K562 (cell line): ENCODE data around the gene ATRNL1. TPM values are rescaled to one million over a fixed set of nuclear protein-coding genes. Genes with fewer than 3 reads are reported as not detected.
"Not testable (repeated sequence)": the region's sequence is repeated elsewhere in the genome, so short reads cannot be mapped to it uniquely, and the experiment has no call there.

Experiments
- ATAC-seq: fragments of 200-7000 bp; cut with Tn5 transposase; 3 replicates; pipeline ENCODE4 v1.9.1; 2020; ENCODE audit warnings: moderate library complexity
- BruUV-seq: library from RNA; stranded (reverse); fragments of 400-500 nt; replicated peaks from 2 replicates; lab custom pipeline; 2021; lab: Mats Ljungman, UMichigan
- CTCF ChIA-PET: fragments of 300-600 bp; formaldehyde crosslinking; extraction: SDS; loops from one replicate; lab custom pipeline; 2021; ENCODE audit warnings: low intra/inter-chr PET ratio; lab: Yijun Ruan, JAX
- POLR2A ChIA-PET: fragments of 300-600, 350-650 bp; sonication (Branson Sonifier 250); formaldehyde crosslinking; extraction: SDS; loops from one replicate; lab custom pipeline; 2021; ENCODE audit warnings: antibody characterized with exemption, inconsistent platforms; lab: Yijun Ruan, JAX
- DNase-seq, 4 experiments: peaks; one replicate each; pipeline versions ENCODE4 v3.0.0 to v3.0.0-alpha.2; 2011 to 2018; ENCODE audit warnings: low spot score in 3 of 4, mixed read lengths in 3 of 4; ENCODE audit errors: extremely low read depth in 1 of 4
- FAIRE-seq: peaks from 2 replicates; lab custom pipeline; 2011; peaks lifted over from hg19 to GRCh38; lab: Jason Lieb, UNC
- H2AFZ ChIP-seq: 2 replicates; pipeline ENCODE4 v1.6.0; 2011; ENCODE audit warnings: low read depth, low read length, control low read depth, inconsistent platforms
- H3K27ac ChIP-seq: fragments of 200-600 bp; 3 replicates; pipeline ENCODE4 v1.8.0; 2011; ENCODE audit warnings: low read depth, mild to moderate bottlenecking, control low read depth, inconsistent platforms, low read length, moderate library complexity, mixed read lengths; ENCODE audit errors: extremely low read depth
- H3K27me3 ChIP-seq, 2 experiments: fragments of 300-600 bp in 1 of 2; 2 replicates in 1 of 2; 3 replicates in 1 of 2; pipeline versions ENCODE4 v1.6.0 to v1.8.0; 2011; ENCODE audit warnings: inconsistent platforms in 2 of 2, low read length in 2 of 2, mild to moderate bottlenecking in 1 of 2, mixed read lengths in 1 of 2, moderate library complexity in 1 of 2; ENCODE audit not compliant: control insufficient read depth in 2 of 2, insufficient read depth in 2 of 2
- H3K36me3 ChIP-seq: fragments of 300-600 bp; 3 replicates; pipeline ENCODE4 v1.8.0; 2011; ENCODE audit warnings: mild to moderate bottlenecking, low read length, inconsistent platforms; ENCODE audit not compliant: control insufficient read depth, insufficient read depth
- H3K4me1 ChIP-seq, 2 experiments: fragments of 200-600 bp in 1 of 2; replicated peaks in 1 of 2; 2 replicates in 1 of 2; 3 replicates in 1 of 2; pipeline versions ENCODE4 v1.5.1 to v1.8.0; 2011; ENCODE audit warnings: inconsistent platforms in 2 of 2, low read length in 2 of 2, mild to moderate bottlenecking in 1 of 2, mixed read lengths in 1 of 2, moderate library complexity in 1 of 2; ENCODE audit not compliant: control insufficient read depth in 2 of 2, insufficient read depth in 2 of 2
- H3K4me2 ChIP-seq: 2 replicates; pipeline ENCODE4 v1.6.1; 2011; ENCODE audit warnings: low read length, control low read depth, inconsistent platforms, mixed read lengths; ENCODE audit not compliant: insufficient read depth
- H3K4me3 ChIP-seq: fragments of 200-600 bp; sonication (generic), shearing (Covaris generic); 2 replicates; pipeline ENCODE4 v1.5.1; 2016; ENCODE audit warnings: control low read depth, inconsistent platforms
- H3K79me2 ChIP-seq: fragments of 200-600 bp; 3 replicates; pipeline ENCODE4 v1.8.0; 2011; ENCODE audit warnings: low read length, inconsistent platforms; ENCODE audit not compliant: control insufficient read depth, insufficient read depth
- H3K9ac ChIP-seq, 2 experiments: 2 replicates each; pipeline versions ENCODE4 v1.6.0 to v1.6.1; 2011; ENCODE audit warnings: low read depth in 2 of 2, low read length in 2 of 2, control low read depth in 1 of 2, inconsistent platforms in 1 of 2, mild to moderate bottlenecking in 1 of 2, mixed read lengths in 1 of 2; ENCODE audit not compliant: insufficient read depth in 1 of 2
- H3K9me1 ChIP-seq: one replicate; pipeline ENCODE4 v1.6.0; 2011; ENCODE audit warnings: inconsistent platforms, mild to moderate bottlenecking, low read length, moderate library complexity; ENCODE audit not compliant: control insufficient read depth, insufficient read depth
- H3K9me3 ChIP-seq: replicated peaks from 2 replicates; pipeline ENCODE4 v1.5.1; 2011; ENCODE audit warnings: low read depth, low read length, inconsistent platforms; ENCODE audit not compliant: control insufficient read depth, insufficient read depth
- H4K20me1 ChIP-seq: replicated peaks from 2 replicates; pipeline ENCODE4 v1.6.1; 2011; ENCODE audit warnings: low read length, inconsistent platforms, mixed read lengths; ENCODE audit not compliant: control insufficient read depth, insufficient read depth
- CREB3 ChIP-seq: fragments of 450-650 bp; conservative IDR thresholded peaks from 2 replicates; pipeline ENCODE4 v1.6.1; 2016; ENCODE audit warnings: missing genetic modification characterization, low read depth, mild to moderate bottlenecking, missing compliant biosample characterization, moderate library complexity
- IRF9 ChIP-seq: fragments of 450-650 bp; IDR thresholded peaks from 2 replicates; pipeline ENCODE4 v1.6.1; 2016; ENCODE audit warnings: missing biosample characterization, missing genetic modification characterization
- PURB ChIP-seq: sonication (generic); formaldehyde crosslinking; IDR thresholded peaks from 2 replicates; pipeline ENCODE4 v1.9.0; 2021; ENCODE audit warnings: low read depth, mild to moderate bottlenecking, missing genetic modification reagents
- ZNF253 ChIP-seq: fragments of 250-450 bp; sonication (Bioruptor Pico); conservative IDR thresholded peaks from 2 replicates; pipeline ENCODE4 v1.6.1; 2021; ENCODE audit warnings: mild to moderate bottlenecking
- WGBS: fragments of 100-300 bp; shearing (Covaris generic); methylation state at CpG from one replicate; pipeline ENCODE4 v1.1.6; 2016; ENCODE audit warnings: low coverage, mixed read lengths; ENCODE audit not compliant: insufficient coverage; ENCODE audit errors: missing lambda C conversion rate; 5-methylcytosine and 5-hydroxymethylcytosine counted together
- in situ Hi-C: fragments of 300-500 bp; cut with MboI; formaldehyde crosslinking; loops from 4 replicates; pipeline ENCODE4 v1.15.0; 2018; ENCODE audit warnings: inconsistent platforms, mixed read lengths
- intact Hi-C: fragments of 100-400 bp; cut with micrococcal nuclease; formaldehyde crosslinking; loops from 2 replicates; pipeline ENCODE4 v1.14.2; 2022
- polyA plus RNA-seq, 8 experiments: library from polyadenylated mRNA; depleted of rRNA in 4 of 8; stranded (reverse) in 5 of 8; unstranded in 3 of 8; fragments of >200 nt; fragmentation: Nextera tagmentation in 2 of 8; fragmentation: Illumina TruSeq in 1 of 8; extraction: Ambion mirVana in 2 of 8; extraction: Trizol in 1 of 8; gene quantifications; 2 replicates each; pipeline versions ENCODE4 v1.2.1 to v1.2.3, GENCODE V29; 2011 to 2014; ENCODE audit warnings: inconsistent platforms in 1 of 8, missing spikeins in 1 of 8
- total RNA-seq, 7 experiments: library from RNA; depleted of rRNA in 6 of 7; stranded (reverse); fragments of >200 nt in 6 of 7; fragmentation: Illumina TruSeq in 2 of 7; extraction: Trizol in 2 of 7; gene quantifications; 2 replicates each; pipeline versions ENCODE4 v1.2.1 to v1.2.3, GENCODE V29; 2011 to 2021; ENCODE audit warnings: low replicate concordance in 1 of 7

The ATRNL1 gene
- total and polyA plus RNA-seq, 9 of the 15 experiments (the other 6 are each of a cell fraction or from before 2014, with no cell fraction given): 0.18 TPM; not detected in 8

- ChIA-PET POLR2A (no interaction called here), CTCF (no interaction called here)
- Histone ChIP-seq H2AFZ (no peak overlapping the region), H3K36me3 (no peaks in the 10 kb centered on the region), H3K9me3 (no peaks in the 10 kb centered on the region), H3K27me3 (no peaks in the 10 kb centered on the region), H3K79me2 (no peaks in the 10 kb centered on the region), H3K4me2 (no peak overlapping the region), H4K20me1 (no peaks in the 10 kb centered on the region), H3K4me3 (no peak overlapping the region), H3K9ac (no peak overlapping the region), H3K27ac (no peak overlapping the region), H3K9me1 (no peaks in the 10 kb centered on the region), H3K4me1 (no peaks in the 10 kb centered on the region)
- intact Hi-C loops: no loop called here
- in situ Hi-C loops: no loop called here
- no peak for FAIRE-seq
- TF ChIP-seq CREB3 (tag): no peak
- TF ChIP-seq ZNF253 (CRISPR knock-in tag): no peak
- no peak for TF ChIP-seq PURB (CRISPR knock-in tag)
- TF ChIP-seq IRF9 (tag): no peak
- no peak for DNase-seq
- BruUV-seq: no TSS peak
- ATAC-seq: no peak
- 0% methylated on average over 3 of the region's 5 CpGs for WGBS
These were observed 432.0 kb downstream of the ATRNL1 start for GRCh38 chr10:115525141-115525540.

- H3K4me3 ChIP-seq, H2AFZ ChIP-seq, H3K9me1 ChIP-seq, H3K27ac ChIP-seq, DNase-seq, H3K4me1 ChIP-seq, BruUV-seq, POLR2A ChIA-PET, H3K9ac ChIP-seq, CTCF ChIA-PET, H3K4me2 ChIP-seq, H3K9me3 ChIP-seq, H3K79me2 ChIP-seq, H4K20me1 ChIP-seq, FAIRE-seq, in situ Hi-C loops, H3K36me3 ChIP-seq, intact Hi-C loops, H3K27me3 ChIP-seq, ATAC-seq: not testable (repeated sequence)
These were observed 434.5 kb downstream of the ATRNL1 start for GRCh38 chr10:115527682-115528081.

- H3K9ac ChIP-seq, H2AFZ ChIP-seq, H3K4me1 ChIP-seq, H3K27ac ChIP-seq, intact Hi-C loops, H3K4me3 ChIP-seq, POLR2A ChIA-PET, H3K9me3 ChIP-seq, H4K20me1 ChIP-seq, H3K36me3 ChIP-seq, FAIRE-seq, ATAC-seq, DNase-seq, H3K27me3 ChIP-seq, CTCF ChIA-PET, H3K79me2 ChIP-seq, BruUV-seq, H3K9me1 ChIP-seq, H3K4me2 ChIP-seq, in situ Hi-C loops: not testable (repeated sequence)
- 0% methylated on average over 8 of the region's 18 CpGs for WGBS
These were observed 443.2 kb downstream of the ATRNL1 start for GRCh38 chr10:115536401-115536800.
